Thyroid gland (tissue), 4 donors: ENCODE results near the gene CCR5. TPM values are rescaled to one million over a fixed set of nuclear protein-coding genes. Genes with fewer than 3 reads are reported as not detected.
A peak's percentile ranks its signal among the peaks of the same experiment; 100 is the strongest.
"Not testable (repeated sequence)": the region's sequence is repeated elsewhere in the genome, so short reads cannot be mapped to it uniquely, and the experiment has no call there.

ENCODE experiments used
- DNase-seq, 2 donors: peaks; one replicate each; pipeline ENCODE4 v3.0.0-alpha.2; 2019
- H3K27ac ChIP-seq, 3 donors: fragments of 200-600 bp; sonication (generic); 1 replicate in 2 of 3; 2 replicates in 1 of 3; pipeline ENCODE4 v1.5.1; 2016 to 2019; ENCODE audit warnings: mild to moderate bottlenecking in 1 of 3, moderate library complexity in 1 of 3
- H3K27me3 ChIP-seq: fragments of 200-600 bp; sonication (generic); one replicate; pipeline ENCODE4 v1.5.1; 2019
- H3K36me3 ChIP-seq, 2 donors: fragments of 200-600 bp; sonication (generic); one replicate each; pipeline ENCODE4 v1.5.1; 2016 to 2019
- H3K4me1 ChIP-seq, 2 donors: fragments of 200-600 bp; sonication (generic); one replicate each; pipeline ENCODE4 v1.5.1; 2017 to 2019
- H3K4me3 ChIP-seq, 3 donors: fragments of 200-600 bp; sonication (generic); replicated peaks in 1 of 3; 1 replicate in 2 of 3; 2 replicates in 1 of 3; pipeline ENCODE4 v1.5.1; 2016; ENCODE audit warnings: mild to moderate bottlenecking in 1 of 3
- H3K9me3 ChIP-seq: fragments of 200-600 bp; sonication (generic); one replicate; pipeline ENCODE4 v1.5.1; 2017
- POLR2A ChIP-seq, 2 donors: fragments of 450-650 bp; IDR thresholded peaks; one replicate each; pipeline ENCODE4 v1.6.1; 2017; ENCODE audit warnings: antibody characterized with exemption in 2 of 2, mild to moderate bottlenecking in 2 of 2, moderate library complexity in 1 of 2
- WGBS, 2 donors: methylation state at CpG; one replicate each; pipeline ENCODE4 v1.1.5; 2017; 5-methylcytosine and 5-hydroxymethylcytosine counted together
- intact Hi-C: fragments of 100-400 bp; cut with DNase I; formaldehyde crosslinking; loops from one replicate; pipeline ENCODE4 v1.15.1; 2023
- total RNA-seq, 4 donors: library from RNA; depleted of rRNA; stranded (reverse); fragments of >200 nt; gene quantifications; one replicate each; pipeline ENCODE4 v1.2.3, GENCODE V29; 2016
- TF ChIP-seq, protein P1 (sequence below), 6 experiments: fragments of 200-600 bp in 3 of 6; fragments of 450-650 bp in 3 of 6; sonication (generic) in 3 of 6; IDR thresholded peaks; one replicate each; pipeline ENCODE4 v1.5.1; 2016 to 2019; ENCODE audit warnings: antibody characterized with exemption in 6 of 6, mild to moderate bottlenecking in 2 of 6, inconsistent platforms in 1 of 6, moderate library complexity in 1 of 6

Gene CCR5
- total RNA-seq, 4 donors from 2014 or later: 0.40 to 0.56 (median 0.49) TPM; not detected in 1

- DNase-seq: peak; percentile 40 to 41
- WGBS, 2 donors: 50 to 57% methylated on average over 6 of the region's 6 CpGs
- no peaks in the 10 kb centered on the region for H3K27me3 ChIP-seq
- intact Hi-C loops: no loop called here
- TF ChIP-seq POLR2A (IDR thresholded peaks at IDR 0.05): no peak
- TF ChIP-seq, protein P1, sequence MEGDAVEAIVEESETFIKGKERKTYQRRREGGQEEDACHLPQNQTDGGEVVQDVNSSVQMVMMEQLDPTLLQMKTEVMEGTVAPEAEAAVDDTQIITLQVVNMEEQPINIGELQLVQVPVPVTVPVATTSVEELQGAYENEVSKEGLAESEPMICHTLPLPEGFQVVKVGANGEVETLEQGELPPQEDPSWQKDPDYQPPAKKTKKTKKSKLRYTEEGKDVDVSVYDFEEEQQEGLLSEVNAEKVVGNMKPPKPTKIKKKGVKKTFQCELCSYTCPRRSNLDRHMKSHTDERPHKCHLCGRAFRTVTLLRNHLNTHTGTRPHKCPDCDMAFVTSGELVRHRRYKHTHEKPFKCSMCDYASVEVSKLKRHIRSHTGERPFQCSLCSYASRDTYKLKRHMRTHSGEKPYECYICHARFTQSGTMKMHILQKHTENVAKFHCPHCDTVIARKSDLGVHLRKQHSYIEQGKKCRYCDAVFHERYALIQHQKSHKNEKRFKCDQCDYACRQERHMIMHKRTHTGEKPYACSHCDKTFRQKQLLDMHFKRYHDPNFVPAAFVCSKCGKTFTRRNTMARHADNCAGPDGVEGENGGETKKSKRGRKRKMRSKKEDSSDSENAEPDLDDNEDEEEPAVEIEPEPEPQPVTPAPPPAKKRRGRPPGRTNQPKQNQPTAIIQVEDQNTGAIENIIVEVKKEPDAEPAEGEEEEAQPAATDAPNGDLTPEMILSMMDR (IDR thresholded peaks at IDR 0.05): no peak
- no peaks in the 10 kb centered on the region for H3K9me3 ChIP-seq
- H3K4me1 ChIP-seq: peaks cover 12 to 37% of the 10 kb centered on the region in 2 donors
- H3K36me3 ChIP-seq: no peaks in the 10 kb centered on the region
- peak overlapping the region in 1 of 3 donors; percentile 32 for H3K27ac ChIP-seq
- no peak overlapping the region for H3K4me3 ChIP-seq
Observed at GRCh38 chr3:46383211-46383950, 12.6 kb downstream of the CCR5 start.

- peak overlapping the region in 1 of 3 donors; percentile 32 for H3K27ac ChIP-seq
- H3K9me3 ChIP-seq: no peaks in the 10 kb centered on the region
- peak; percentile 28 to 33 for DNase-seq
- H3K27me3 ChIP-seq: no peaks in the 10 kb centered on the region
- no peak overlapping the region for H3K4me3 ChIP-seq
- H3K36me3 ChIP-seq: no peaks in the 10 kb centered on the region
- WGBS, 2 donors: 40 to 45% methylated on average over 5 of the region's 5 CpGs
- H3K4me1 ChIP-seq: peaks cover 16 to 42% of the 10 kb centered on the region in 2 donors
- intact Hi-C loops: no loop called here
- TF ChIP-seq, protein P1 (IDR thresholded peaks at IDR 0.05): no peak
- TF ChIP-seq POLR2A (IDR thresholded peaks at IDR 0.05): no peak
Observed at GRCh38 chr3:46383951-46384330, 13.2 kb downstream of the CCR5 start.

DNA sequence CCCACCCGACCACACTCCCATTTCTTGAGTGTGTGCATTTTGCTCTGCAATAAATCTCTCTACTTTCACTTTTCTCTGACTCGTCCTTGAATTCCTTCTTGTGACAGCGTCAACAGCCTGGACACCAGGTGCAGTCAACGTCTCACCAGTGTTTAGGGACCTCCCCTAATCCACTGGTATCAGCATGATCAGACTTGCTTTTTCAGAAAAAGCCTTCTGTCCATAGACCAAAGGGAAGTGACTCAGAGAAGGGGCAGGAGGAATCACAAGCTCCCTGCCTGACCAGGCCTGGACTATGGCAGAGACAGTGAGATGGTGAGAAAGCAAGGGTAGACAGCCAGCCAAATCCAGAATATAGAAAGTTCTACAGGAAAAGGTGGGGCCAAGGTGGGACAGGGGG lies 15.5 kb downstream of the CCR5 start:
- Histone ChIP-seq H3K36me3 (no peaks in the 10 kb centered on the region), H3K27ac (no peak overlapping the region), H3K9me3 (no peaks in the 10 kb centered on the region), H3K4me1 (peaks cover 9 to 33% of the 10 kb centered on the region in 2 donors), H3K27me3 (no peaks in the 10 kb centered on the region), H3K4me3 (no peak overlapping the region)
- 54 to 67% methylated on average over 4 of the region's 4 CpGs for WGBS, 2 donors
- intact Hi-C loops: no loop called here
- TF ChIP-seq POLR2A (IDR thresholded peaks at IDR 0.05): no peak
- TF ChIP-seq, protein P1 (IDR thresholded peaks at IDR 0.05): no peak
- peak in 1 of 2 donors; percentile 5 for DNase-seq

- DNase-seq, intact Hi-C loops, H3K4me3 ChIP-seq, H3K27me3 ChIP-seq, H3K9me3 ChIP-seq, H3K36me3 ChIP-seq: not testable (repeated sequence)
- peaks cover 6 to 22% of the 10 kb centered on the region in 2 donors for H3K4me1 ChIP-seq
- peak overlapping the region in 2 of 3 donors; percentile 36 to 40 for H3K27ac ChIP-seq
- 91 to 92% methylated on average over 4 of the region's 4 CpGs for WGBS, 2 donors
Observed at GRCh38 chr3:46388847-46389246, 18.1 kb downstream of the CCR5 start.

GRCh38 chr3:46389306-46389705 lies 18.6 kb downstream of the CCR5 start:
- intact Hi-C loops: no loop called here
- WGBS, 2 donors: 89 to 90% methylated on average over 6 of the region's 6 CpGs
- Histone ChIP-seq H3K4me1 (peaks cover 7 to 23% of the 10 kb centered on the region in 2 donors), H3K27ac (no peak overlapping the region), H3K9me3 (no peaks in the 10 kb centered on the region), H3K4me3 (no peak overlapping the region), H3K36me3 (no peaks in the 10 kb centered on the region), H3K27me3 (no peaks in the 10 kb centered on the region)
- TF ChIP-seq, protein P1 (IDR thresholded peaks at IDR 0.05): no peak
- TF ChIP-seq POLR2A (IDR thresholded peaks at IDR 0.05): no peak
- no peak for DNase-seq

DNA sequence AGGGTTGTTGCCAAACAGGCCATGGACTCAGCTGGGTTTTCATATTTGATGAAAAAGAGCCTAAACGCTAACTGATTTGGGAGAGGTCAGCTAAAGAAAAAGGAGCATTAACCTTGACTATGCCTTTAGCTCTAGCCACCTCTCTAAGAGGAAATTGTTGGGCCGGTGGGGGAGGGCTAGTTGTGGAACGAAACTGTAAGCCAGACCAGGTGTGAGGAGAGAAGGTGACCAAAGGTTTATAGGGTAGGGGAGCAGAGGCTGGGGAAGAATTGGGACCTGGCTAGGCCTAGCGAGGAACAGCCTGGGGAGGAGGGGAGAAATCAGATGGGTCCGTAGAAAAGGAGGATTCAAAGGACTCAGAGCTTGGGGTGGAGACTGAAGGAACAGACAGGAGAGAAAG lies 20.8 kb downstream of the CCR5 start:
- intact Hi-C loops: not testable (repeated sequence)
- whole genome bisulfite sequencing, 2 donors: 93 to 96% methylated on average over 5 of the region's 5 CpGs

More for the DNA sequence above, 20.8 kb downstream of the CCR5 start:
- peaks cover 10 to 31% of the 10 kb centered on the region in 2 donors for H3K4me1 ChIP-seq
- DNase-seq, H3K27ac ChIP-seq, H3K27me3 ChIP-seq, H3K4me3 ChIP-seq, H3K9me3 ChIP-seq, H3K36me3 ChIP-seq: not testable (repeated sequence)
